ENCODE results near the gene CHCHD3. TPM values are rescaled to one million over a fixed set of nuclear protein-coding genes. Genes with fewer than 3 reads are reported as not detected.

Gene CHCHD3
- total and polyA plus RNA-seq, 7 experiments from 2014 or later = 25.6 to 49.7 (median 38.6) TPM

DNA sequence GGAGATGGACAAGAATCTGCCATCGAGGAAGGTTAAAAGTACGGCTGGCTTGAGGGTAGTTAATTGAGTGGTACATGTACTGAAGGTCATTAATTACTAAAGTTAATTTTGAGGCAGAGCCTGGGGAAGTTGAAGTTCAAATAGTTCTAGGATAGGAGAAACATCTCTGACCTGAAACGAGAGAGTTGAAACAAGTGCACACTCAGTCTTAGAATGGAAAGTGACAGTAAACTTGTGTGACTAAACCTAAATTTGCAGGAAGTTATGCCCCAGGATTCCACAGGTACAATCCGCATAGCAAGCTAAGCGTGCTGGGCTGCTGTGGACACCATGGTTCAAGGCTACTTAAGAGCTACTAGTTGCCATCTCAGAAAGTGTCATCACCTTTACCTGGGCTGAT, 209.9 kb downstream of the CHCHD3 start:
- no peak overlapping the region for H3K27ac ChIP-seq (ENCODE audit: low read depth, low read length)
- intact Hi-C loops (cut with micrococcal nuclease) = no loop called here
- H3K4me3 ChIP-seq (ENCODE audit: low read length) = no peak overlapping the region
- ChIA-PET POLR2A (no interaction called here), CTCF (no interaction called here)
- no peaks in the 10 kb centered on the region for H3K27me3 ChIP-seq (ENCODE audit: control insufficient read depth in 2 of 2, insufficient read depth in 2 of 2, low read length in 2 of 2)
- H3K9me3 ChIP-seq (ENCODE audit: control insufficient read depth in 2 of 3, low read length in 3 of 3) = no peaks in the 10 kb centered on the region
- Mint-ChIP-seq H3K36me3 (peaks cover 0 to 42% (median 31%) of the 10 kb centered on the region in 5 donors), H3K4me1 (peaks cover 0 to 9% (median 4%) of the 10 kb centered on the region in 7 donors), H3K4me3 (no peak overlapping the region), H3K27ac (no peak overlapping the region), H3K27me3 (no peaks in the 10 kb centered on the region), H3K9me3 (no peaks in the 10 kb centered on the region)
- DNase-seq = no peak
- H3K36me3 ChIP-seq (ENCODE audit: control insufficient read depth in 2 of 3, insufficient read depth in 3 of 3, low read length in 3 of 3) = no peaks in the 10 kb centered on the region
- H3K4me1 ChIP-seq (ENCODE audit: control insufficient read depth in 2 of 2, insufficient read depth in 2 of 2, low read length in 2 of 2) = no peaks in the 10 kb centered on the region
- ATAC-seq = no peak

DNA sequence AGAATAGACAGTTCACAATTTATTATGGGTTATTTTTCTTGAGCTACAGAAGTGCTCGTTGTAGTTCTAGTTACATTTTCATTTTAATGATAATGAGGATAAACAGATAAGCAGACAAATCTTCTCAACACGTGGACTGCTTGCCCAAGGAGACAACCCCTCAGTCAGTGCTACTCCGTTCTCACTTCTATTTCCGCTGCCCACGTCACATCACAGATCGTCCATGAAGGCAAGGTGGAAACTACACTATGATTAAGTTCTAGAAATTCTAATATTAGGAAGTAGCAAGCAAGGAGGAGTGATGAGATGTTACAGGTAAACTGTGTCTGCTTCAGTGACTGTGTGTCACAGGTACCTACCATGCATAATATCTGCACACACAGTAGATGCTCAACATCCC, 210.5 kb downstream of the CHCHD3 start:
- Histone ChIP-seq H3K27me3 (ENCODE audit: control insufficient read depth in 2 of 2, insufficient read depth in 2 of 2, low read length in 2 of 2) (no peaks in the 10 kb centered on the region), H3K27ac (ENCODE audit: low read depth, low read length) (no peak overlapping the region), H3K4me3 (ENCODE audit: low read length) (no peak overlapping the region), H3K9me3 (ENCODE audit: control insufficient read depth in 2 of 3, low read length in 3 of 3) (no peaks in the 10 kb centered on the region), H3K36me3 (ENCODE audit: control insufficient read depth in 2 of 3, insufficient read depth in 3 of 3, low read length in 3 of 3) (no peaks in the 10 kb centered on the region), H3K4me1 (ENCODE audit: control insufficient read depth in 2 of 2, insufficient read depth in 2 of 2, low read length in 2 of 2) (no peaks in the 10 kb centered on the region)
- intact Hi-C loops (cut with micrococcal nuclease) = no loop called here
- Mint-ChIP-seq H3K36me3 (peaks cover under 1 to 45% (median 34%) of the 10 kb centered on the region in 5 donors), H3K4me3 (no peak overlapping the region), H3K27me3 (no peaks in the 10 kb centered on the region), H3K27ac (no peak overlapping the region), H3K9me3 (no peaks in the 10 kb centered on the region), H3K4me1 (peaks cover 0 to 9% (median 4%) of the 10 kb centered on the region in 7 donors)
- POLR2A ChIA-PET = no interaction called here
- ATAC-seq (no peak), DNase-seq (no peak)
- CTCF ChIA-PET = no interaction called here

DNA sequence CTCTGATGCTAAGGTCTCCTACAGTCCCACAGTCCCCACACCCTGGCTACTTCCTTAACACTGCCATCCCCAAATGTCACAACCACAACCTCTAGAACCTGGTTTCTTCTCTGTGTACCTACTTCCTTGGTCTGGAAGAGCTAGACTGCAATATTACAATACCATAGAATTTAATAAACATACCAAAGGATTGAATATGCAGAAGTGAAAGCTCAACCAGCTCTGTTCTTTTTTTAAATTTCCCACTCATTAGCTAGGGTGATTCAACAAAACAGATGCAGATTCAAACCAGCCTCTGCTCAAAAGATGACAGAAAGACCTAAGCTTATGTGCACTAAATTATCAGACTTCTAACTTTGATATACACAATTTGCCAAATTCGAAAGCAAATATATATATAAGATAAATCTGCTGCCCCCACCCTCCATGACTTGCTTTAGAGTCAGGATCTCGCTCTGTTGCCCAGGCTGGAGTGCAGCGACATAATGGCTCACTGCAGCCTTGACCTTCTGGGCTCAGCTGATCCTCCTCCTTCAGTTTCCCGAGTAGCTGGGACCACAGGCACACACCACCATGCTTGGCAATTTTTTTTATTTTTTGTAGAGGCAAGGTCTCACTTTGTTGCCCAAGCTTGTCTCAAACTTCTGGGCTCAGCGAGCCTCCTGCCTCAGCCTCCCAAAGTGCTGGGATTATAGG, 212.6 kb downstream of the CHCHD3 start:
- POLR2A ChIA-PET = no interaction called here

DNA sequence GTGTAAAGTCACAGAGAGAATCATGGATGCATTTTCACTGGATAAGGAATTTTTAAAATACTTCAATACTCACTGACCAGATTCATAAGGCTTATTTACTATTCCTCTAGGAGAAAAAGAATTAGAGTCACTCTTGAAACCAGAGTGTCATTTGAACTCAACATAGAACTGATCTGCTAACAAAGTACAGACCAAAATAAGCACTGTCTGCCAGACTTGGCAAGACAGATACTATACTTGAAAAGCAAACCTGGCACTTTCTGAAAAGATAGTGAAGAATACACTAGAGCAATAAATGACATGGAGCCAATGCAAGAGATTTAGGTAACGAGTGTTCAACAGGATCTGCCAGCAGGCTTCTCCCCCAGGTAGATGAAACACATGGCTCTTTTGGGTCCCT, 215.3 kb downstream of the CHCHD3 start:
- ATAC-seq = no peak
- Histone ChIP-seq H3K36me3 (ENCODE audit: control insufficient read depth in 2 of 3, insufficient read depth in 3 of 3, low read length in 3 of 3) (no peaks in the 10 kb centered on the region), H3K4me3 (ENCODE audit: low read length) (no peak overlapping the region), H3K27me3 (ENCODE audit: control insufficient read depth in 2 of 2, insufficient read depth in 2 of 2, low read length in 2 of 2) (no peaks in the 10 kb centered on the region), H3K9me3 (ENCODE audit: control insufficient read depth in 2 of 3, low read length in 3 of 3) (no peaks in the 10 kb centered on the region), H3K27ac (ENCODE audit: low read depth, low read length) (no peak overlapping the region), H3K4me1 (ENCODE audit: control insufficient read depth in 2 of 2, insufficient read depth in 2 of 2, low read length in 2 of 2) (no peaks in the 10 kb centered on the region)
- ChIA-PET CTCF (interaction anchor here (0.7 kb wide), 1 partner anchor 472 kb away, joined by 3 read pairs; no protein-coding TSS in a partner anchor), POLR2A (no interaction called here)
- intact Hi-C loops (cut with micrococcal nuclease) = no loop called here
- Mint-ChIP-seq H3K27ac (no peak overlapping the region), H3K36me3 (peaks cover 7 to 52% (median 28%) of the 10 kb centered on the region in 5 donors), H3K27me3 (no peaks in the 10 kb centered on the region), H3K4me1 (peaks cover 0 to 17% (median 4%) of the 10 kb centered on the region in 7 donors), H3K9me3 (peaks cover 0 to 12% (median 4%) of the 10 kb centered on the region in 11 donors), H3K4me3 (no peak overlapping the region)
- DNase-seq = no peak

More for the DNA sequence above, 212.6 kb downstream of the CHCHD3 start:
- ATAC-seq = no peak
- H3K27me3 ChIP-seq (ENCODE audit: control insufficient read depth in 2 of 2, insufficient read depth in 2 of 2, low read length in 2 of 2) = no peaks in the 10 kb centered on the region
- intact Hi-C loops (cut with micrococcal nuclease) = no loop called here
- no peak for DNase-seq
- H3K4me3 ChIP-seq (ENCODE audit: low read length) = no peak overlapping the region
- no peak overlapping the region for H3K27ac ChIP-seq (ENCODE audit: low read depth, low read length)
- no peaks in the 10 kb centered on the region for H3K36me3 ChIP-seq (ENCODE audit: control insufficient read depth in 2 of 3, insufficient read depth in 3 of 3, low read length in 3 of 3)
- H3K9me3 ChIP-seq (ENCODE audit: control insufficient read depth in 2 of 3, low read length in 3 of 3) = no peaks in the 10 kb centered on the region
- no peak overlapping the region for H3K4me3 Mint-ChIP-seq
- CTCF ChIA-PET = no interaction called here
- H3K9me3 Mint-ChIP-seq = no peaks in the 10 kb centered on the region
- no peak overlapping the region for H3K27ac Mint-ChIP-seq
- H3K4me1 Mint-ChIP-seq = peaks cover 0 to 9% (median 4%) of the 10 kb centered on the region in 7 donors
- H3K36me3 Mint-ChIP-seq = peaks cover 3 to 53% (median 31%) of the 10 kb centered on the region in 5 donors
- no peaks in the 10 kb centered on the region for H3K4me1 ChIP-seq (ENCODE audit: control insufficient read depth in 2 of 2, insufficient read depth in 2 of 2, low read length in 2 of 2)
- H3K27me3 Mint-ChIP-seq = no peaks in the 10 kb centered on the region

DNA sequence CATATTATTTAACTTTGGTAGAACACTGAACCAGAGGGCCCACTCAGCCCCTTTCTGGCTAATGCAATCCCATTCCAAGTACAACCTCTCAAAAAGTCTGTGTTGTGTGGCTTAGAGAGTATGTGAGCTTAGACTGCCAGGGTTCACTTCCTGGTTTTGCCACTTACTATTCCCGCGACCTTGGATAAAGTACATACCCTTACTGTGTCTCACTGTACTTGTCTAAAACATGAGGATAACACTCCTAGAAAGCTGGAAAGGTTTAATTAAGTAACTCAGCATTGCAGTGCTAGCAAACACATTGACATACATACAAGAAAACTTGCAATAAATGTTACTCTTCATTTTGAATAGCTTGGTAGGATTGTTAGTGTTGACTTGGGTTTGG, 215.8 kb downstream of the CHCHD3 start:
- Histone ChIP-seq H3K27me3 (ENCODE audit: control insufficient read depth in 2 of 2, insufficient read depth in 2 of 2, low read length in 2 of 2) (no peaks in the 10 kb centered on the region), H3K27ac (ENCODE audit: low read depth, low read length) (no peak overlapping the region), H3K9me3 (ENCODE audit: control insufficient read depth in 2 of 3, low read length in 3 of 3) (no peaks in the 10 kb centered on the region), H3K36me3 (ENCODE audit: control insufficient read depth in 2 of 3, insufficient read depth in 3 of 3, low read length in 3 of 3) (no peaks in the 10 kb centered on the region), H3K4me1 (ENCODE audit: control insufficient read depth in 2 of 2, insufficient read depth in 2 of 2, low read length in 2 of 2) (no peaks in the 10 kb centered on the region), H3K4me3 (ENCODE audit: low read length) (no peak overlapping the region)
- Mint-ChIP-seq H3K9me3 (peaks cover 0 to 12% (median 4%) of the 10 kb centered on the region in 11 donors), H3K27me3 (no peaks in the 10 kb centered on the region), H3K4me1 (peaks cover 0 to 17% (median 4%) of the 10 kb centered on the region in 7 donors), H3K27ac (no peak overlapping the region), H3K36me3 (peaks cover 7 to 55% (median 32%) of the 10 kb centered on the region in 5 donors), H3K4me3 (no peak overlapping the region)
- ChIA-PET POLR2A (no interaction called here), CTCF (no interaction called here)
- DNase-seq = no peak
- intact Hi-C loops (cut with micrococcal nuclease) = no loop called here
- ATAC-seq = no peak

DNA sequence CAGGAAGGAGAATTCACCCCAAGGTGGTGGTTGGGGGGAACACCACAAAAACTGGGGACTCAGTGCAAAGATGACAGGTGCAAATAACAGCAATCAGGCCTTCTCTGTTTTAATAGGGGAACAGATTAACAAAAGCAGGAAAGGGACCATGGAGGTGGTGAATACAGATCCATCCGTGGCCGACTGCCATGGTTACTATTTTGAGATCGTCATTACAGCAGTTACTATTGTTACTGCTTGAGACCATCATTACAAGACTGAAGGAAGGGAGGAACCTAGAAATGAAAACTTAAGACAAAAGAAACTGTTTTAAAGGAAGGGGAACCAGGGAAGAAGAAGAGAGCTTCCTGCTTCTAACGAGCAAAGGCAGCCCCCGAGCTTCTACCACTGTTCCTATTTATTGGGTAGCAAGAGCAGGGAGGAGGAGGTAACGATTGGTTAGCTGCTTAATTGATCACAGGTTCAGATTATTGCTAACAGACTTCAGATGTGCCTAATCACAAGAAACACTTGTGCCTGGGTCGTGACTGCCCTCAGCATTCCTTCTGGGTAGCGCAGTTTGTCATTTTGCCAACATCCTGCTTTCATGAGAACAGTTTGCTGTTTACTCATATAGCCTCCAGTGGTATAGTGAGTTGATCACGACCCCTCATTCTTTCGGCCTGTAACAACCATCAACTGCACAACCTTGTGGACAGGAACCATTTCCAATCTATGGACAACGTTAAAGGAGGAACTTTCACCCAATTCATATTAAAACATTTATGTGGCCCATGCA, 216.3 kb downstream of the CHCHD3 start:
- POLR2A ChIA-PET = no interaction called here
- H3K36me3 Mint-ChIP-seq = peaks cover 10 to 58% (median 38%) of the 10 kb centered on the region in 5 donors
- no peak for ATAC-seq

More for the DNA sequence above, 216.3 kb downstream of the CHCHD3 start:
- intact Hi-C loops (cut with micrococcal nuclease) = no loop called here
- Histone ChIP-seq H3K9me3 (ENCODE audit: control insufficient read depth in 2 of 3, low read length in 3 of 3) (no peaks in the 10 kb centered on the region), H3K36me3 (ENCODE audit: control insufficient read depth in 2 of 3, insufficient read depth in 3 of 3, low read length in 3 of 3) (no peaks in the 10 kb centered on the region), H3K27me3 (ENCODE audit: control insufficient read depth in 2 of 2, insufficient read depth in 2 of 2, low read length in 2 of 2) (no peaks in the 10 kb centered on the region), H3K4me3 (ENCODE audit: low read length) (no peak overlapping the region), H3K4me1 (ENCODE audit: control insufficient read depth in 2 of 2, insufficient read depth in 2 of 2, low read length in 2 of 2) (no peaks in the 10 kb centered on the region), H3K27ac (ENCODE audit: low read depth, low read length) (no peak overlapping the region)
- CTCF ChIA-PET = no interaction called here
- H3K4me3 Mint-ChIP-seq = no peak overlapping the region
- H3K9me3 Mint-ChIP-seq = peaks cover 0 to 12% (median 4%) of the 10 kb centered on the region in 11 donors
- no peak for DNase-seq
- H3K27ac Mint-ChIP-seq = no peak overlapping the region
- H3K27me3 Mint-ChIP-seq = no peaks in the 10 kb centered on the region
- H3K4me1 Mint-ChIP-seq = peaks cover 0 to 17% (median 5%) of the 10 kb centered on the region in 7 donors
